HEK293 (cell line): Measurements from ENCODE around the gene ATRAID.

ENCODE experiments used
- KLF10 ChIP-seq: fragments of 450-650 bp; IDR thresholded peaks from 2 replicates; pipeline ENCODE4 v1.5.1; 2018; ENCODE audit warnings: missing biosample characterization, mild to moderate bottlenecking, missing genetic modification characterization
- PRDM1 ChIP-seq: fragments of 450-650 bp; formaldehyde crosslinking; IDR thresholded peaks from 2 replicates; pipeline ENCODE4; 2016; ENCODE audit warnings: missing biosample characterization, missing genetic modification characterization
- ZBTB17 ChIP-seq: fragments of 450-650 bp; formaldehyde crosslinking; IDR thresholded peaks from 2 replicates; pipeline ENCODE4 v1.5.1; 2016; ENCODE audit warnings: missing biosample characterization, missing genetic modification characterization
- ZBTB8A ChIP-seq: fragments of 450-650 bp; formaldehyde crosslinking; IDR thresholded peaks from 2 replicates; pipeline ENCODE4 v1.5.1; 2016; ENCODE audit warnings: missing biosample characterization, missing genetic modification characterization
- ZNF121 ChIP-seq: fragments of 450-650 bp; formaldehyde crosslinking; IDR thresholded peaks from 2 replicates; pipeline ENCODE4 v1.5.1; 2016; ENCODE audit warnings: missing biosample characterization, missing genetic modification characterization
- ZNF133 ChIP-seq: fragments of 450-650 bp; formaldehyde crosslinking; IDR thresholded peaks from 2 replicates; pipeline ENCODE4 v1.5.1; 2016; ENCODE audit warnings: missing biosample characterization, missing genetic modification characterization
- ZNF155 ChIP-seq: fragments of 450-650 bp; formaldehyde crosslinking; IDR thresholded peaks from 2 replicates; pipeline ENCODE4 v1.5.1; 2016; ENCODE audit warnings: missing biosample characterization, missing genetic modification characterization
- ZNF311 ChIP-seq: fragments of 450-650 bp; formaldehyde crosslinking; IDR thresholded peaks from 2 replicates; pipeline ENCODE4 v1.5.1; 2017; ENCODE audit warnings: missing biosample characterization, missing genetic modification characterization, borderline replicate concordance
- ZNF324 ChIP-seq: fragments of 450-650 bp; formaldehyde crosslinking; IDR thresholded peaks from 2 replicates; pipeline ENCODE4 v1.5.1; 2016; ENCODE audit warnings: missing biosample characterization, missing genetic modification characterization
- ZNF335 ChIP-seq: fragments of 450-650 bp; formaldehyde crosslinking; conservative IDR thresholded peaks from 2 replicates; pipeline ENCODE4 v1.5.1; 2016; ENCODE audit warnings: missing biosample characterization, missing genetic modification characterization
- ZNF530 ChIP-seq: fragments of 450-650 bp; formaldehyde crosslinking; IDR thresholded peaks from 2 replicates; pipeline ENCODE4 v1.5.1; 2016; ENCODE audit warnings: low read depth, missing biosample characterization, missing genetic modification characterization
- ZNF555 ChIP-seq: fragments of 450-650 bp; formaldehyde crosslinking; conservative IDR thresholded peaks from 2 replicates; pipeline ENCODE4 v1.5.1; 2017; ENCODE audit warnings: missing biosample characterization, mild to moderate bottlenecking, missing genetic modification characterization, inconsistent platforms
- ZNF623 ChIP-seq: fragments of 450-650 bp; formaldehyde crosslinking; IDR thresholded peaks from 2 replicates; pipeline ENCODE4 v1.5.1; 2016; ENCODE audit warnings: missing biosample characterization, missing genetic modification characterization
- ZNF76 ChIP-seq: fragments of 450-650 bp; formaldehyde crosslinking; IDR thresholded peaks from 2 replicates; pipeline ENCODE4; 2016; ENCODE audit warnings: low read depth, missing biosample characterization, missing genetic modification characterization, borderline replicate concordance
- ZXDB ChIP-seq: fragments of 450-650 bp; formaldehyde crosslinking; IDR thresholded peaks from 2 replicates; pipeline ENCODE4 v1.5.1; 2016; ENCODE audit warnings: missing biosample characterization, missing genetic modification characterization
- TF ChIP-seq, protein P1 (sequence below): fragments of 450-650 bp; formaldehyde crosslinking; IDR thresholded peaks from 2 replicates; pipeline ENCODE4 v1.5.1; 2016; ENCODE audit warnings: missing biosample characterization, missing genetic modification characterization, borderline replicate concordance
- TF ChIP-seq, protein P2 (sequence below): fragments of 450-650 bp; formaldehyde crosslinking; optimal IDR thresholded peaks from 2 replicates; pipeline ENCODE3; 2016; ENCODE audit warnings: missing biosample characterization, mild to moderate bottlenecking, missing genetic modification characterization
- TF ChIP-seq, protein P3 (sequence below): fragments of 450-650 bp; formaldehyde crosslinking; IDR thresholded peaks from 2 replicates; pipeline ENCODE4 v1.5.1; 2016; ENCODE audit warnings: missing biosample characterization, missing genetic modification characterization
- TF ChIP-seq, protein P4 (sequence below): fragments of 450-650 bp; formaldehyde crosslinking; conservative IDR thresholded peaks from 2 replicates; pipeline ENCODE4 v1.5.1; 2016; ENCODE audit warnings: low read depth, missing biosample characterization, missing genetic modification characterization
- TF ChIP-seq, protein P5 (sequence below): fragments of 450-650 bp; formaldehyde crosslinking; IDR thresholded peaks from 2 replicates; pipeline ENCODE4 v1.5.1; 2016; ENCODE audit warnings: missing biosample characterization, missing genetic modification characterization
- TF ChIP-seq, protein P6 (sequence below): fragments of 450-650 bp; formaldehyde crosslinking; IDR thresholded peaks from 2 replicates; pipeline ENCODE4 v1.5.1; 2017; ENCODE audit warnings: missing biosample characterization, missing genetic modification characterization
- TF ChIP-seq, protein P7 (sequence below): fragments of 450-650 bp; formaldehyde crosslinking; IDR thresholded peaks from 2 replicates; pipeline ENCODE4 v1.5.1; 2016; ENCODE audit warnings: missing biosample characterization, missing genetic modification characterization

ATRAID gene

DNA sequence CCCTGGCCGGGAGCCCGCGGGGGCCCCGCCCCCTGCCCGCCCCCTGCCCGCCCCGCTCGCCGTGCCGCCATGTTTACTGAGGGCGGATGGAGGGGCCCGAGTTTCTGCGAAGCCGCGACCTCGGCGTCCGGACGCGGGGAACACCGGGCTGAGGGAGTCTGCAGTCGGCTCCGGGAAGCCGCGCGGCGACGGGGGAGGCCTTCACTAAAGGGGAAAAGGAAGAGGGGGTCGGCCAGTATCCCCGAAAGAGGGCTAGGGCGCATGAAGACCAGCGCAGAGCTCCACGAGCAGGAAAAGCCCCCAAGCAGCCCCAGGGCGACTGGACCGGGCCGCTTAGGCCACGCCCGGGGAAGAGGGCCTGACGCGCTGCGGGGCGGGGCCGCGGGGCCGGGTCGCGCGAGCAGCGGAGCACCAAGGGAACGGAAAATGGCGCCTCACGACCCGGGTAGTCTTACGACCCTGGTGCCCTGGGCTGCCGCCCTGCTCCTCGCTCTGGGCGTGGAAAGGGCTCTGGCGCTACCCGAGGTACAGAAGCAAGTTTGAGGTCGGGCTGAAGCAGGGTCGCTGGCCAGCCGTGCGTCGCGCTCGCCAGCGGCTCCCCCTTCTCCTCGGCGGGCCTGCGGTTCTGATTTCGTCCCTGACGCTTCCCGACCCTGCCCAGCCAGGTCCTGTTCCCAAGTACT, at the start of gene ATRAID, which contains the start of gene SLC5A6 (continued):
- TF ChIP-seq, protein P1, sequence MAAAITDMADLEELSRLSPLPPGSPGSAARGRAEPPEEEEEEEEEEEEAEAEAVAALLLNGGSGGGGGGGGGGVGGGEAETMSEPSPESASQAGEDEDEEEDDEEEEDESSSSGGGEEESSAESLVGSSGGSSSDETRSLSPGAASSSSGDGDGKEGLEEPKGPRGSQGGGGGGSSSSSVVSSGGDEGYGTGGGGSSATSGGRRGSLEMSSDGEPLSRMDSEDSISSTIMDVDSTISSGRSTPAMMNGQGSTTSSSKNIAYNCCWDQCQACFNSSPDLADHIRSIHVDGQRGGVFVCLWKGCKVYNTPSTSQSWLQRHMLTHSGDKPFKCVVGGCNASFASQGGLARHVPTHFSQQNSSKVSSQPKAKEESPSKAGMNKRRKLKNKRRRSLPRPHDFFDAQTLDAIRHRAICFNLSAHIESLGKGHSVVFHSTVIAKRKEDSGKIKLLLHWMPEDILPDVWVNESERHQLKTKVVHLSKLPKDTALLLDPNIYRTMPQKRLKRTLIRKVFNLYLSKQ (tag by site-specific recombination), result no peak
- TF ChIP-seq, protein P2, sequence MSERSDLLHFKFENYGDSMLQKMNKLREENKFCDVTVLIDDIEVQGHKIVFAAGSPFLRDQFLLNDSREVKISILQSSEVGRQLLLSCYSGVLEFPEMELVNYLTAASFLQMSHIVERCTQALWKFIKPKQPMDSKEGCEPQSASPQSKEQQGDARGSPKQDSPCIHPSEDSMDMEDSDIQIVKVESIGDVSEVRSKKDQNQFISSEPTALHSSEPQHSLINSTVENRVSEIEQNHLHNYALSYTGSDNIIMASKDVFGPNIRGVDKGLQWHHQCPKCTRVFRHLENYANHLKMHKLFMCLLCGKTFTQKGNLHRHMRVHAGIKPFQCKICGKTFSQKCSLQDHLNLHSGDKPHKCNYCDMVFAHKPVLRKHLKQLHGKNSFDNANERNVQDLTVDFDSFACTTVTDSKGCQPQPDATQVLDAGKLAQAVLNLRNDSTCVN, result peak; percentile 89
- TF ChIP-seq ZNF121 (tag by site-specific recombination) (peak; percentile 10; the same call in 1 of the 2 replicates), ZNF76 (peak; percentile 92), ZNF335 (tag by site-specific recombination) (peak; percentile 74), ZNF311 (tag by site-specific recombination) (no peak), ZBTB8A (tag by site-specific recombination) (peak; percentile 78), ZNF324 (peak; percentile 66; the same call in 1 of the 2 replicates), ZNF155 (no peak), PRDM1 (tag by site-specific recombination) (no peak), ZNF530 (no peak), KLF10 (peak; percentile 90), ZNF623 (no peak), ZBTB17 (tag by site-specific recombination) (peak; percentile 25; the same call in 1 of the 2 replicates), ZNF555 (tag by site-specific recombination) (no peak), ZNF133 (tag by site-specific recombination) (no peak), ZXDB (peak; percentile 90)
- TF ChIP-seq, protein P3, sequence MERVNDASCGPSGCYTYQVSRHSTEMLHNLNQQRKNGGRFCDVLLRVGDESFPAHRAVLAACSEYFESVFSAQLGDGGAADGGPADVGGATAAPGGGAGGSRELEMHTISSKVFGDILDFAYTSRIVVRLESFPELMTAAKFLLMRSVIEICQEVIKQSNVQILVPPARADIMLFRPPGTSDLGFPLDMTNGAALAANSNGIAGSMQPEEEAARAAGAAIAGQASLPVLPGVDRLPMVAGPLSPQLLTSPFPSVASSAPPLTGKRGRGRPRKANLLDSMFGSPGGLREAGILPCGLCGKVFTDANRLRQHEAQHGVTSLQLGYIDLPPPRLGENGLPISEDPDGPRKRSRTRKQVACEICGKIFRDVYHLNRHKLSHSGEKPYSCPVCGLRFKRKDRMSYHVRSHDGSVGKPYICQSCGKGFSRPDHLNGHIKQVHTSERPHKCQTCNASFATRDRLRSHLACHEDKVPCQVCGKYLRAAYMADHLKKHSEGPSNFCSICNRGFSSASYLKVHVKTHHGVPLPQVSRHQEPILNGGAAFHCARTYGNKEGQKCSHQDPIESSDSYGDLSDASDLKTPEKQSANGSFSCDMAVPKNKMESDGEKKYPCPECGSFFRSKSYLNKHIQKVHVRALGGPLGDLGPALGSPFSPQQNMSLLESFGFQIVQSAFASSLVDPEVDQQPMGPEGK, result peak; percentile 95
- TF ChIP-seq, protein P4, sequence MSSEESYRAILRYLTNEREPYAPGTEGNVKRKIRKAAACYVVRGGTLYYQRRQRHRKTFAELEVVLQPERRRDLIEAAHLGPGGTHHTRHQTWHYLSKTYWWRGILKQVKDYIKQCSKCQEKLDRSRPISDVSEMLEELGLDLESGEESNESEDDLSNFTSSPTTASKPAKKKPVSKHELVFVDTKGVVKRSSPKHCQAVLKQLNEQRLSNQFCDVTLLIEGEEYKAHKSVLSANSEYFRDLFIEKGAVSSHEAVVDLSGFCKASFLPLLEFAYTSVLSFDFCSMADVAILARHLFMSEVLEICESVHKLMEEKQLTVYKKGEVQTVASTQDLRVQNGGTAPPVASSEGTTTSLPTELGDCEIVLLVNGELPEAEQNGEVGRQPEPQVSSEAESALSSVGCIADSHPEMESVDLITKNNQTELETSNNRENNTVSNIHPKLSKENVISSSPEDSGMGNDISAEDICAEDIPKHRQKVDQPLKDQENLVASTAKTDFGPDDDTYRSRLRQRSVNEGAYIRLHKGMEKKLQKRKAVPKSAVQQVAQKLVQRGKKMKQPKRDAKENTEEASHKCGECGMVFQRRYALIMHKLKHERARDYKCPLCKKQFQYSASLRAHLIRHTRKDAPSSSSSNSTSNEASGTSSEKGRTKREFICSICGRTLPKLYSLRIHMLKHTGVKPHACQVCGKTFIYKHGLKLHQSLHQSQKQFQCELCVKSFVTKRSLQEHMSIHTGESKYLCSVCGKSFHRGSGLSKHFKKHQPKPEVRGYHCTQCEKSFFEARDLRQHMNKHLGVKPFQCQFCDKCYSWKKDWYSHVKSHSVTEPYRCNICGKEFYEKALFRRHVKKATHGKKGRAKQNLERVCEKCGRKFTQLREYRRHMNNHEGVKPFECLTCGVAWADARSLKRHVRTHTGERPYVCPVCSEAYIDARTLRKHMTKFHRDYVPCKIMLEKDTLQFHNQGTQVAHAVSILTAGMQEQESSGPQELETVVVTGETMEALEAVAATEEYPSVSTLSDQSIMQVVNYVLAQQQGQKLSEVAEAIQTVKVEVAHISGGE (tag by site-specific recombination), result peak; percentile 92
- TF ChIP-seq, protein P5, sequence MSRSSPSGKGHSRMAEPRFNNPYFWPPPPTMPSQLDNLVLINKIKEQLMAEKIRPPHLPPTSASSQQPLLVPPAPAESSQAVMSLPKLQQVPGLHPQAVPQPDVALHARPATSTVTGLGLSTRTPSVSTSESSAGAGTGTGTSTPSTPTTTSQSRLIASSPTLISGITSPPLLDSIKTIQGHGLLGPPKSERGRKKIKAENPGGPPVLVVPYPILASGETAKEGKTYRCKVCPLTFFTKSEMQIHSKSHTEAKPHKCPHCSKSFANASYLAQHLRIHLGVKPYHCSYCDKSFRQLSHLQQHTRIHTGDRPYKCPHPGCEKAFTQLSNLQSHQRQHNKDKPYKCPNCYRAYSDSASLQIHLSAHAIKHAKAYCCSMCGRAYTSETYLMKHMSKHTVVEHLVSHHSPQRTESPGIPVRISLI (tag by site-specific recombination), result no peak
- TF ChIP-seq, protein P6, sequence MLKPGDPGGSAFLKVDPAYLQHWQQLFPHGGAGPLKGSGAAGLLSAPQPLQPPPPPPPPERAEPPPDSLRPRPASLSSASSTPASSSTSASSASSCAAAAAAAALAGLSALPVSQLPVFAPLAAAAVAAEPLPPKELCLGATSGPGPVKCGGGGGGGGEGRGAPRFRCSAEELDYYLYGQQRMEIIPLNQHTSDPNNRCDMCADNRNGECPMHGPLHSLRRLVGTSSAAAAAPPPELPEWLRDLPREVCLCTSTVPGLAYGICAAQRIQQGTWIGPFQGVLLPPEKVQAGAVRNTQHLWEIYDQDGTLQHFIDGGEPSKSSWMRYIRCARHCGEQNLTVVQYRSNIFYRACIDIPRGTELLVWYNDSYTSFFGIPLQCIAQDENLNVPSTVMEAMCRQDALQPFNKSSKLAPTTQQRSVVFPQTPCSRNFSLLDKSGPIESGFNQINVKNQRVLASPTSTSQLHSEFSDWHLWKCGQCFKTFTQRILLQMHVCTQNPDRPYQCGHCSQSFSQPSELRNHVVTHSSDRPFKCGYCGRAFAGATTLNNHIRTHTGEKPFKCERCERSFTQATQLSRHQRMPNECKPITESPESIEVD (tag by site-specific recombination), result no peak
- TF ChIP-seq, protein P7, sequence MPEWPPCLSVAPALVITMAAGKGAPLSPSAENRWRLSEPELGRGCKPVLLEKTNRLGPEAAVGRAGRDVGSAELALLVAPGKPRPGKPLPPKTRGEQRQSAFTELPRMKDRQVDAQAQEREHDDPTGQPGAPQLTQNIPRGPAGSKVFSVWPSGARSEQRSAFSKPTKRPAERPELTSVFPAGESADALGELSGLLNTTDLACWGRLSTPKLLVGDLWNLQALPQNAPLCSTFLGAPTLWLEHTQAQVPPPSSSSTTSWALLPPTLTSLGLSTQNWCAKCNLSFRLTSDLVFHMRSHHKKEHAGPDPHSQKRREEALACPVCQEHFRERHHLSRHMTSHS, result no peak
